Peyer's patch (tissue), 4 donors: ENCODE data around the gene RRP12.

ENCODE experiments used
- CTCF ChIP-seq, 6 experiments: fragments of 450-650 bp in 4 of 6; fragments of 200-600 bp in 2 of 6; sonication (generic) in 1 of 6; IDR thresholded peaks; one replicate each; pipeline ENCODE4 v1.5.1; 2017 to 2019; ENCODE audit warnings: antibody characterized with exemption in 6 of 6, mild to moderate bottlenecking in 3 of 6, moderate library complexity in 1 of 6
- POLR2A ChIP-seq, 2 donors: fragments of 450-650 bp; IDR thresholded peaks; one replicate each; pipeline ENCODE4 v1.5.1; 2017; ENCODE audit warnings: antibody characterized with exemption in 2 of 2, mild to moderate bottlenecking in 2 of 2, moderate library complexity in 2 of 2

GRCh38 chr10:97336942-97337831 lies 64.0 kb downstream of the RRP12 start:
- no peak for TF ChIP-seq POLR2A (IDR thresholded peaks at IDR 0.05)
- TF ChIP-seq CTCF (IDR thresholded peaks at IDR 0.05): no peak
